Common myeloid progenitor, CD34-positive (primary cell): Measurements from ENCODE around the gene NFIA.
A peak's percentile ranks its signal among the peaks of the same experiment; 100 is the strongest.

Source experiments
- CTCF ChIA-PET: fragments of 350-600 bp; sonication (Branson Sonifier 250); formaldehyde crosslinking; loops from one replicate; lab custom pipeline; 2021; ENCODE audit warnings: antibody characterized with exemption; lab: Charles Lee
- POLR2A ChIA-PET: fragments of 350-600 bp; sonication (Branson Sonifier 250); formaldehyde crosslinking; loops from one replicate; lab custom pipeline; 2021; ENCODE audit warnings: antibody characterized with exemption; lab: Charles Lee
- DNase-seq, 3 donors: peaks; one replicate each; pipeline versions ENCODE4 v3.0.0 to v3.0.0-alpha.2; 2013
- H3K27ac ChIP-seq, 2 experiments: 1 replicate in 1 of 2; 2 replicates in 1 of 2; pipeline ENCODE4 v1.7.0; 2013; ENCODE audit warnings: inconsistent platforms in 2 of 2, low read length in 2 of 2, mild to moderate bottlenecking in 2 of 2, low read depth in 1 of 2, moderate library complexity in 1 of 2; ENCODE audit not compliant: severe bottlenecking in 2 of 2, insufficient read depth in 1 of 2, poor library complexity in 1 of 2
- H3K27me3 ChIP-seq, 5 experiments: replicated peaks in 2 of 5; 1 replicate in 3 of 5; 2 replicates in 2 of 5; pipeline versions ENCODE4 v1.6.1 to v1.7.0; 2013; ENCODE audit warnings: low read length in 4 of 5, mild to moderate bottlenecking in 2 of 5, moderate library complexity in 2 of 5, inconsistent platforms in 1 of 5; ENCODE audit not compliant: insufficient read depth in 5 of 5, control insufficient read depth in 4 of 5
- H3K36me3 ChIP-seq, 4 experiments: 1 replicate in 2 of 4; 2 replicates in 2 of 4; pipeline versions ENCODE4 v1.6.1 to v1.7.0; 2013; ENCODE audit warnings: low read length in 3 of 4, control low read depth in 1 of 4, mild to moderate bottlenecking in 1 of 4; ENCODE audit not compliant: control insufficient read depth in 4 of 4, insufficient read depth in 4 of 4
- H3K4me1 ChIP-seq, 4 experiments: 1 replicate in 3 of 4; 2 replicates in 1 of 4; pipeline versions ENCODE4 v1.6.1 to v1.7.1; 2013; ENCODE audit warnings: low read length in 3 of 4, mild to moderate bottlenecking in 3 of 4, control low read depth in 1 of 4, inconsistent platforms in 1 of 4, moderate library complexity in 1 of 4; ENCODE audit not compliant: control insufficient read depth in 4 of 4, insufficient read depth in 4 of 4; ENCODE audit errors: control extremely low read depth in 1 of 4
- H3K4me3 ChIP-seq, 7 experiments: 1 replicate in 4 of 7; 2 replicates in 3 of 7; pipeline versions ENCODE4 v1.5.1 to v1.7.0; 2013; ENCODE audit warnings: mild to moderate bottlenecking in 7 of 7, low read length in 6 of 7, moderate library complexity in 6 of 7, inconsistent platforms in 2 of 7, low read depth in 2 of 7, control low read depth in 1 of 7; ENCODE audit not compliant: insufficient read depth in 4 of 7, control insufficient read depth in 1 of 7; ENCODE audit errors: extremely low read depth in 1 of 7
- H3K9me3 ChIP-seq, 5 experiments: 1 replicate in 4 of 5; 2 replicates in 1 of 5; pipeline versions ENCODE4 v1.6.1 to v1.7.1; 2013; ENCODE audit warnings: low read length in 4 of 5, mild to moderate bottlenecking in 2 of 5, inconsistent platforms in 1 of 5, low read depth in 1 of 5, moderate library complexity in 1 of 5; ENCODE audit not compliant: control insufficient read depth in 4 of 5, insufficient read depth in 2 of 5; ENCODE audit errors: control extremely low read depth in 1 of 5
- WGBS: methylation state at CpG from one replicate; pipeline ENCODE4 v1.1.5; 2013; ENCODE audit not compliant: insufficient coverage; 5-methylcytosine and 5-hydroxymethylcytosine counted together

The NFIA gene

GRCh38 chr1:61083013-61083806 lies 849 bp downstream of the NFIA start:
- Histone ChIP-seq H3K4me3 (peak overlapping the region; percentile 74 to 90 (median 84)), H3K27ac (peak overlapping the region in 1 of 2 experiments; percentile 66), H3K27me3 (peaks cover 0 to 4% (median 0%) of the 10 kb centered on the region in 5 experiments), H3K36me3 (peaks cover 0 to 3% (median 0%) of the 10 kb centered on the region in 4 experiments), H3K4me1 (peaks cover 17 to 53% (median 46%) of the 10 kb centered on the region in 4 experiments), H3K9me3 (no peaks in the 10 kb centered on the region)
- peak in 2 of 3 donors; percentile 29 to 48 for DNase-seq
- ChIA-PET POLR2A (no interaction called here), CTCF (interaction anchor here (1.0 to 1.7 kb wide), 3 partner anchors 20 to 253 kb away, joined by 3 to 5 read pairs (median 5); no protein-coding TSS in a partner anchor)
- WGBS = under 1% methylated on average over 66 of the region's 105 CpGs

GRCh38 chr1:61083807-61084440 lies 1.6 kb downstream of the NFIA start:
- peak overlapping the region; percentile 74 to 90 (median 84) for H3K4me3 ChIP-seq
- POLR2A ChIA-PET = no interaction called here
- peak in 2 of 3 donors; percentile 32 to 42 for DNase-seq
- no CpG with 5 or more reads among the region's 17 CpGs for WGBS
- H3K9me3 ChIP-seq = no peaks in the 10 kb centered on the region
- CTCF ChIA-PET = interaction anchor here (0.8 kb wide), 1 partner anchor 97 kb away, joined by 3 read pairs; no protein-coding TSS in a partner anchor
- peaks cover 0 to 4% (median 0%) of the 10 kb centered on the region in 5 experiments for H3K27me3 ChIP-seq
- peaks cover 0 to 10% (median 4%) of the 10 kb centered on the region in 4 experiments for H3K36me3 ChIP-seq
- peaks cover 10 to 46% (median 39%) of the 10 kb centered on the region in 4 experiments for H3K4me1 ChIP-seq
- H3K27ac ChIP-seq = peak overlapping the region in 1 of 2 experiments; percentile 66

GRCh38 chr1:61084491-61085031 lies 2.2 kb downstream of the NFIA start:
- Histone ChIP-seq H3K27ac (no peak overlapping the region), H3K27me3 (peaks cover 0 to 4% (median 0%) of the 10 kb centered on the region in 5 experiments), H3K36me3 (peaks cover 0 to 12% (median 4%) of the 10 kb centered on the region in 4 experiments), H3K4me3 (peak overlapping the region in 2 of 7 experiments; percentile 84 to 90), H3K9me3 (no peaks in the 10 kb centered on the region), H3K4me1 (peaks cover 9 to 40% (median 33%) of the 10 kb centered on the region in 4 experiments)
- CTCF ChIA-PET = interaction anchor here (0.8 to 1.0 kb wide), 2 partner anchors 97 to 340 kb away, joined by 3 read pairs; no protein-coding TSS in a partner anchor
- POLR2A ChIA-PET = no interaction called here
- no peak for DNase-seq
- 87% methylated on average over 3 of the region's 5 CpGs for WGBS

GRCh38 chr1:61085206-61085982 lies 3.0 kb downstream of the NFIA start:
- ChIA-PET POLR2A (interaction anchor here (0.6 kb wide), 1 partner anchor 21 kb away, joined by 3 read pairs; no protein-coding TSS in a partner anchor), CTCF (interaction anchor here (1.0 to 1.6 kb wide), 4 partner anchors 11 to 339 kb away, joined by 3 to 4 read pairs (median 3); no protein-coding TSS in a partner anchor)
- DNase-seq = no peak
- peaks cover 0 to 4% (median 0%) of the 10 kb centered on the region in 5 experiments for H3K27me3 ChIP-seq
- H3K4me1 ChIP-seq = peaks cover 4 to 31% (median 25%) of the 10 kb centered on the region in 4 experiments
- peaks cover 0 to 18% (median 4%) of the 10 kb centered on the region in 4 experiments for H3K36me3 ChIP-seq
- H3K27ac ChIP-seq = no peak overlapping the region
- H3K9me3 ChIP-seq = no peaks in the 10 kb centered on the region
- WGBS = 80% methylated on average over 1 of the region's 3 CpGs
- no peak overlapping the region for H3K4me3 ChIP-seq

- WGBS = 80% methylated on average over 1 of the region's 4 CpGs
- Histone ChIP-seq H3K4me3 (no peak overlapping the region), H3K27me3 (no peaks in the 10 kb centered on the region), H3K9me3 (no peaks in the 10 kb centered on the region), H3K27ac (no peak overlapping the region), H3K36me3 (peaks cover 0 to 19% (median 4%) of the 10 kb centered on the region in 4 experiments), H3K4me1 (peaks cover 0 to 25% (median 18%) of the 10 kb centered on the region in 4 experiments)
- ChIA-PET POLR2A (no interaction called here), CTCF (interaction anchor here (1.0 to 1.6 kb wide), 5 partner anchors 11 to 338 kb away, joined by 3 to 4 read pairs (median 3); no protein-coding TSS in a partner anchor)
- no peak for DNase-seq
Observed at GRCh38 chr1:61085983-61086644, 3.8 kb downstream of the NFIA start.

- ChIA-PET POLR2A (no interaction called here), CTCF (no interaction called here)
- H3K4me1 ChIP-seq = peaks cover 0 to 17% (median 11%) of the 10 kb centered on the region in 4 experiments
- 100% methylated on average over 1 of the region's 3 CpGs for WGBS
- no peak overlapping the region for H3K27ac ChIP-seq
- H3K27me3 ChIP-seq = no peaks in the 10 kb centered on the region
- H3K36me3 ChIP-seq = peaks cover 0 to 19% (median 4%) of the 10 kb centered on the region in 4 experiments
- H3K9me3 ChIP-seq = no peaks in the 10 kb centered on the region
- DNase-seq = no peak
- no peak overlapping the region for H3K4me3 ChIP-seq
Observed at GRCh38 chr1:61087571-61087970, 5.2 kb downstream of the NFIA start.
